OCI-LY1 (cell line): ENCODE measurements around the gene P4HB.

Experiments
- H2AFZ ChIP-seq: fragments of 200-600 bp; sonication (generic), shearing (Covaris generic); 2 replicates; pipeline ENCODE4 v1.6.0; 2014; ENCODE audit warnings: antibody characterized with exemption, mild to moderate bottlenecking, low read length
- H3F3A ChIP-seq: fragments of 200-600 bp; sonication (generic), shearing (Covaris generic); 2 replicates; pipeline ENCODE4 v1.6.0; 2014; ENCODE audit warnings: mild to moderate bottlenecking, antibody characterized with exemption, low read length, moderate library complexity; ENCODE audit not compliant: insufficient read depth
- H3K27ac ChIP-seq: fragments of 200-600 bp; sonication (generic); 2 replicates; pipeline ENCODE4 v1.5.1; 2014; ENCODE audit warnings: low read length, mixed run types, mild to moderate bottlenecking, low read depth; ENCODE audit not compliant: poor library complexity, severe bottlenecking
- H3K27me3 ChIP-seq: fragments of 200-600 bp; sonication (generic); 2 replicates; pipeline ENCODE4 v1.6.0; 2014; ENCODE audit warnings: antibody characterized with exemption, mild to moderate bottlenecking, low read length, moderate library complexity; ENCODE audit not compliant: insufficient read depth
- H3K36me3 ChIP-seq: fragments of 200-600 bp; sonication (generic); 2 replicates; pipeline ENCODE4 v1.6.1; 2014; ENCODE audit warnings: mild to moderate bottlenecking, antibody characterized with exemption, low read length, moderate library complexity, mixed read lengths; ENCODE audit not compliant: insufficient read depth
- H3K4me1 ChIP-seq: fragments of 200-600 bp; sonication (generic); 2 replicates; pipeline ENCODE4 v1.5.1; 2014; ENCODE audit warnings: mild to moderate bottlenecking, low read length, moderate library complexity; ENCODE audit not compliant: insufficient read depth, severe bottlenecking
- H3K4me2 ChIP-seq: fragments of 200-600 bp; sonication (generic), shearing (Covaris generic); 2 replicates; pipeline ENCODE4 v1.6.1; 2014; ENCODE audit warnings: low read length
- H3K4me3 ChIP-seq: fragments of 200-600 bp; sonication (generic); 2 replicates; pipeline ENCODE4 v1.5.1; 2014; ENCODE audit warnings: low read length, low read depth, mild to moderate bottlenecking, mixed read lengths; ENCODE audit not compliant: poor library complexity, severe bottlenecking
- H3K79me2 ChIP-seq: fragments of 200-600 bp; shearing (Covaris generic); 2 replicates; pipeline ENCODE4 v1.6.1; 2016; ENCODE audit warnings: mixed run types, low read length, mixed read lengths; ENCODE audit not compliant: insufficient read depth
- H3K9ac ChIP-seq: fragments of 200-600 bp; sonication (generic), shearing (Covaris generic); 2 replicates; pipeline ENCODE4 v1.6.1; 2014; ENCODE audit warnings: mild to moderate bottlenecking, low read length, mixed read lengths
- H3K9me2 ChIP-seq: fragments of 200-600 bp; sonication (generic), shearing (Covaris generic); 2 replicates; pipeline ENCODE4 v1.6.1; 2014; ENCODE audit warnings: low read depth, mild to moderate bottlenecking, low read length, mixed read lengths
- H3K9me3 ChIP-seq: fragments of 200-600 bp; shearing (Covaris generic); 2 replicates; pipeline ENCODE4 v1.6.1; 2014; ENCODE audit warnings: low read length, mixed read lengths
- H4K20me1 ChIP-seq: fragments of 200-600 bp; sonication (generic), shearing (Covaris generic); 2 replicates; pipeline ENCODE4 v1.6.0; 2016; ENCODE audit warnings: mild to moderate bottlenecking, low read length; ENCODE audit not compliant: insufficient read depth
- CTCF ChIP-seq: fragments of 200-600 bp; sonication (generic), shearing (Covaris generic); IDR thresholded peaks from 2 replicates; pipeline ENCODE4 v1.5.1; 2017; ENCODE audit warnings: mild to moderate bottlenecking, antibody characterized with exemption, low read length, moderate library complexity, mixed read lengths
- EZH2 ChIP-seq: fragments of 200-600 bp; sonication (generic), shearing (Covaris generic); IDR thresholded peaks from 2 replicates; pipeline ENCODE4 v1.8.0; 2017; ENCODE audit warnings: borderline replicate concordance, mixed run types, mild to moderate bottlenecking, antibody characterized with exemption, low read length, moderate library complexity, mixed read lengths

Gene P4HB

GRCh38 chr17:81901167-81902022, 41.1 kb upstream of the P4HB start:
- peaks cover 9% of the 10 kb centered on the region for H3K4me1 ChIP-seq
- no peaks in the 10 kb centered on the region for H3K9me2 ChIP-seq
- H3K27ac ChIP-seq: no peak overlapping the region
- no peaks in the 10 kb centered on the region for H3F3A ChIP-seq
- H4K20me1 ChIP-seq: no peaks in the 10 kb centered on the region
- TF ChIP-seq EZH2 (no peak), CTCF (no peak)
- H3K36me3 ChIP-seq: peaks cover 70% of the 10 kb centered on the region
- H2AFZ ChIP-seq: no peak overlapping the region
- H3K9me3 ChIP-seq: no peaks in the 10 kb centered on the region
- H3K9ac ChIP-seq: no peak overlapping the region
- peaks cover 4% of the 10 kb centered on the region; the same call in 1 of the 2 replicates for H3K27me3 ChIP-seq
- H3K4me2 ChIP-seq: no peak overlapping the region
- no peaks in the 10 kb centered on the region for H3K79me2 ChIP-seq
- no peak overlapping the region for H3K4me3 ChIP-seq

- Histone ChIP-seq H3K9me2 (no peaks in the 10 kb centered on the region), H3K4me2 (no peak overlapping the region), H4K20me1 (no peaks in the 10 kb centered on the region), H2AFZ (no peak overlapping the region), H3K36me3 (peaks cover 66% of the 10 kb centered on the region), H3K4me1 (peaks cover 9% of the 10 kb centered on the region), H3K27me3 (peaks cover 4% of the 10 kb centered on the region; the same call in 1 of the 2 replicates), H3F3A (no peaks in the 10 kb centered on the region), H3K79me2 (no peaks in the 10 kb centered on the region), H3K9me3 (no peaks in the 10 kb centered on the region), H3K27ac (no peak overlapping the region), H3K9ac (no peak overlapping the region), H3K4me3 (no peak overlapping the region)
- TF ChIP-seq EZH2: no peak
- TF ChIP-seq CTCF: no peak
Measured at GRCh38 chr17:81900181-81900820, 40.0 kb upstream of the P4HB start.

GRCh38 chr17:81899514-81900166, 39.3 kb upstream of the P4HB start:
- H3K9ac ChIP-seq: no peak overlapping the region
- no peak overlapping the region for H3K4me2 ChIP-seq
- H3K27me3 ChIP-seq: peaks cover 4% of the 10 kb centered on the region; the same call in 1 of the 2 replicates
- H3K9me2 ChIP-seq: no peaks in the 10 kb centered on the region
- H3K4me1 ChIP-seq: peaks cover 9% of the 10 kb centered on the region
- no peak overlapping the region for H2AFZ ChIP-seq
- no peaks in the 10 kb centered on the region for H4K20me1 ChIP-seq
- H3K4me3 ChIP-seq: no peak overlapping the region
- no peak for TF ChIP-seq EZH2
- TF ChIP-seq CTCF: no peak
- no peak overlapping the region for H3K27ac ChIP-seq
- H3K36me3 ChIP-seq: peaks cover 62% of the 10 kb centered on the region
- no peaks in the 10 kb centered on the region for H3F3A ChIP-seq
- no peaks in the 10 kb centered on the region for H3K79me2 ChIP-seq
- H3K9me3 ChIP-seq: no peaks in the 10 kb centered on the region
